NCI-H526 (cell line): ENCODE data around the gene HEATR5A.
"Not testable (repeated sequence)": the region's sequence is repeated elsewhere in the genome, so short reads cannot be mapped to it uniquely, and the experiment has no call there.

Experiments used
- DNase-seq, 2 experiments: peaks; one replicate each; lab custom pipeline; 2025; lab: John Stamatoyannopoulos, UW

The HEATR5A gene

DNA sequence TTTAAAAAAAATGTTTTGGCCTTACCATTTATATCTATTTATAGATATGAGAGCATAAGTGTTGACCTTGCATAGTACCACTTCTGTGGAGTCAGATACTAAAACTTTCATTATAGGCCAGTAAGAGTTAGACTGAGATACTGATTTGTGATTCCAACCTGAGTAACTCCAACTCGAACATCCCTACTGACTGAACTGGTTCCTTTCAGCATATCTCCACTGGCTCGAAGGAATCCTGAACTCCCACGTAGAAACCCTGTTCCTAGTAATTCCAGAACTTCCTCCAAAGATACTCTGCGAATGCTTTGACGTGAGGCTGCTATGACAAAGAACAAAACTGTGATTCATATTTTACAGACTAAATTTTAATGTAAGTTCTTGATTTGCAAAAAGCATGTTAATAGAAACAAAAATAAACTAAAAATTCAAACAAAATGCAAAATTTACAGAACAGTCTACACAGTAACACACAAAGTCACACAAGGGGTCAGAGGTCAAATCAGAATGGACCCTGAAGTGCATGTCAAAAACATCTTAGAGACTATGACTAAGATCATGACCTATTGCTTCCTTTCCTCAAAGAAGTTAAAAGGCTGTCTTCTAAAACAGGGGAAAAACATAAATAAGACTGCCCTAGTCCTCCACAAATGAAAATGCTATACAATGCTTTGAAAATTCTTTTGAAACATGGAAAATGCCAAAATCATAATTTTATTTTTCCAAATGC is 31.5 kb downstream of the HEATR5A start:
- DNase-seq, result no peak

DNA sequence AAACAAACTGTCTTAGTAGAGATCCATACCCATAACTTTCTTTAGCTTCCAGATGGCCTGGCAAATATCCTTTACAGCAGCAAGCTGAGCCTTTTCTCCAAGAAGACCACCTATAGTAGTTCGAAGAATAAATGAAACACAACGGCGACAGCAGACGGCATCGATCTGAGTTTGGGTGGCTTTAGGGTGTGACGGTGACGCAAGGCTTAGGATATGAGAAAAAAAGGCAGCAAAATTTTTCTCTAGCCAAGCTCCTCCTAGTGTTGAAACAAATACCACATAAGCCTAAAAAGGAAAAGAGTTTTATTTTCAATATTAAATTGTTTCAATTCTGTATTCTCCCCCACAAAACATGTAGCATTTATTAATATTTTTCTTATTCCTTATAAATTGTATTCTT is 33.3 kb downstream of the HEATR5A start:
- no peak for DNase-seq

DNA sequence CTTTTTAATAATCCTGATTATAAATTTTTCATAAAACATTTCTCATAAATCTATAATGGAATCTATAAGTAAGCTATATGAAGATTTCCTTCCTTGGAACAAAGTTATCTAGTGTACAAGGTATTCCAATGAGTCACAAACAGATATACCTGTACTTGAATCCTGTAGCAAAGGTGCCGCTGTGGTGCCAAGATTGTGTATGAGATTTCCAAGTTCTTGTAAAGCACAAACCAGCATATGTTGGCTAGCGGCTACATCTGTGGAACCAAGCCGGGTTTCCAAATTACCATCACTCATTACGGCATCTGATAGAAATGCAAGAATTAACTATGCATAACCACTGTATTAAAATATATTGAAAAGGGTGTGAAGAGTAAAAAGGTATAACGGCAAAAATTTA is 34.1 kb downstream of the HEATR5A start:
- DNase-seq, result no peak

DNA sequence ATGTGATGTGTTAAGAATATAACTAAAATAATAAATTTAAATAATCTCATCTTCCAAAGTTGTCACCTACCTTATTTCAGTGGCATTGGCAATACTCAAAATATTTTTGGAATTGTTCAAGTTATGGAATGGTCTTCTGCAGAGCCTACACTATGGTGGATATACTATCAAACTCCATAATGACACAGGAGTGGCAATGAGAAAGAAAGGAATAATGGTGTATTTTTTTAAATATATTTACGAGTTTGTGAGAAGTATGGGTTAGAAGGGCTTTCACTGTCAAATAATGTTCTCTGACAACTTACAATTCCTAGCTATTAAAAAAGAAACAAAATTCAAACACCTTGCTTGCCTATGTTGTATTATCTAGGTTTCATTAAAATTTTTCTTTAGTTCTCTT is 38.1 kb downstream of the HEATR5A start:
- DNase-seq, result no peak

DNA sequence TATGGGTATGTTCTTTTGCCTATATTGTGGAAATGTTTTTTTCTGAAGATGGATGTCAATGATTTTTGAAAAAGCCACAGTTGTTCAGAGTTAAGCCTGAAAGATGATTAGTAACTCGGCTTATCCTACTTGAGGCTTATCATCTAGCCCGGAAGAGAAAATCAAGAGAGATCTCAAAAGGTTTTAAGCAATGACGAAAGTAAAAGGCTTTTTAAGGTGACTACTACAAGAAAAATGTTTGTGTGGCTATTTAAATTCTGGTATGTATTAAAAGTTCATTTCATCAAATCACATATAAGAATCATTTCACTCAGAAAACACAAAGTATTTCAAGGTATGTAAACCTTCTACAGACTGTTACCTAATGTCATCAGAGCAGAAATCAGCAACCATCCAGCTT is 40.2 kb downstream of the HEATR5A start:
- no peak for DNase-seq

DNA sequence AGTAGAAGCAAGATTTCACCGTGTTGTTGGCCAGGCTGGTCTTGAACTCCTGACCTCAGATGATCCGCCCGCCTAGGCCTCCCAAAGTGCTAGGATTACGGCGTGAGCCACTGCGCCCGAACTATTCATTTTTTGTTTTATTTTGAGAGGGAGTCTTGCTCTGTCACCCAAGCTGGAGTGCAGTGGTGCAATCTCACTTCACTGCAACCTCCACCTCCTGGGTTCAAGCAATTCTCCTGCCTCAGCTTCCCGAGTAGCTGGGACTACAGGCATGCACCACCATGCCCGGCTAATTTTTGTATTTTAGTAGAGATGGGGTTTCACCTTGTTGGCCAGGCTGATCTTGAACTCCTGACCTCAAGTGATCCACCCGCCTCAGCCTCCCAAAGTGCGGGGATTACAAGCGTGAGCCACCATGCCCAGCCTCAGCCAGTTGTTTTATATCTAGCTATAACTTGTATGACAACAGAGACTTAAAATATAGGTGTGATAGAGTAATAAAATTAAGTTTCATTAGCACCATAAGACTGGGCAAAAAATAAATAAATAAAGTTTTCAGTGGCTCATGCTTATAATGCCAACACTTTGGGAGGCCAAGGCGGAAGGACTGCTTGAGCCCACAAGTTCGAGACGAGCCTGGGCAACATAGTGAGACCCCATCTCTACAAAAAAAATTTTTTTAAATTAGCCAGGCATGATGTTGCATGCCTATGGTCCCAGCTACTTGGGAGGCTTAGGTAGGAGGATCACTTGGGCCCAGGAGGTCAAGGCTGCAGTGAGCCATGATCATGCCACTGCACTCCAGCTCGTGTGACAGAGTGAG is 41.0 kb downstream of the HEATR5A start:
- not testable (repeated sequence) for DNase-seq

DNA sequence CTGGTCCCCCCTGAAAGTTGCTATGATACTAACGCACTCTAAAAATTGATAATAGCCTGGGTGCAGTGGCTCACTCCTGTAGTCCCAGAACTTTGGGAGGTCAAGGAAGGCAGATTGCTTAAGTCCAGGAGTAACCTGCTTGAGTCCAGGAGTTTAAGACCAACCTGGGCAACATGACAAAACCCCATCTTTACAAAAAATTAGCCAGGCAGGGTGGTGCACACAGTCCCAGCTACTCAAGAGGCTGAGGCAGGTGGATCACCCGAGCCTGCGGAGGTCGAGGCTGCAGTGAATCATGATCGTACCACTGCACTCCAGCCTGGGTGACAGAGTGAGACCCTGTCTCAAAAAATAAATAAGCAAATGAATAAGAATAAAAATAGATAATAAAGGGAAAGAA is 42.9 kb downstream of the HEATR5A start:
- no peak for DNase-seq

DNA sequence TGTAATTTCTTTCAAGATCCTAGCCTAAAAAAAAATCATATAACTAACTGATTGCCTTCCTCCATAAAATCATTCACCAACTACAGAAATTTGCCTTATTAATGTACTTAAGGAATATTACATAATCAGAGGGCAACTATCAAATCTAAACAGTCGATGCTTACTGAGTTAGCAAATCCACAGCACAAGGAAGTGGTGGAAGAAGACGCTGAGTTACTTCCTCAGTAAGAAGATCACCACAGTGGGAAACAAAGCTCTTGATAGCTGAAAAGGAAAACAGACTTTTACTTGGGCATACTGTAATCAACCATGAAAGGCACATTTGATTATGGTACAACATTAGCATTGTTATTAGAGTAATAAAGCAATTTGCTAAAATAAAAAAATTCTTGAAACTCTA is 48.7 kb downstream of the HEATR5A start:
- no peak for DNase-seq

DNA sequence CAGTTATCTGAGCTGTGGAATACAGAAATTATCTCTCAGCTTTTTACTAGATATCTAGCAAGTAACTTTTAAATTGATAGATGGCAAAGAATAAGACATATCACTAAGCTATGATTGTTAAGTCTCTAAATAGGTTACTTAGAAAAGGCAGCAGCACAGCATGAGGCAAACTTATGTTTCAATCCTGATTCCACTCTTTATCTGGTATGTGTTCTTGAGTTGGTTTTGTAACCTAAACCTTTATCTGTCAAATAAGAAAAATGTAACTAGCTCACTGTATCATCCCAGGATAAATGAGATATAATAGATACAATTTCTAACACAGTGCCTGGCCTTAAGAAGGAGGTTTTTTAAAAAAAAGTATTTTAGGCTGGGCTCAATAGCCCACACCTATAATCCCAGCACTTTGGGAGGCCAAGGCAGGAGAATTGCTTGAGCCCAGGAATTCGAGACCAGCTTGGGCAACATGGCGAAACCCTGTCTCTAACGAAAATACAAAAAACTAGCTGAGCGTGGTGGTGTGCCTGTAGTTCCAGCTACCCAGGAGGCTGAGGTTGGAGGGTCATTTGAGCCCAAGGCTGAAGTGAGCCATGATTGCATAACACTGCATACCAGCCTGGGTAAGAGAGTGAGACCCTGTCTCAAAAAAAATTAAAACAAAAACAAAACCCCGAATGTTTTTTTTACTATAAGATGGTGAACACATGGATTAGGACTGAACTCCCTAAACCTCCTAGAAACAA is 56.8 kb downstream of the HEATR5A start:
- no peak for DNase-seq

DNA sequence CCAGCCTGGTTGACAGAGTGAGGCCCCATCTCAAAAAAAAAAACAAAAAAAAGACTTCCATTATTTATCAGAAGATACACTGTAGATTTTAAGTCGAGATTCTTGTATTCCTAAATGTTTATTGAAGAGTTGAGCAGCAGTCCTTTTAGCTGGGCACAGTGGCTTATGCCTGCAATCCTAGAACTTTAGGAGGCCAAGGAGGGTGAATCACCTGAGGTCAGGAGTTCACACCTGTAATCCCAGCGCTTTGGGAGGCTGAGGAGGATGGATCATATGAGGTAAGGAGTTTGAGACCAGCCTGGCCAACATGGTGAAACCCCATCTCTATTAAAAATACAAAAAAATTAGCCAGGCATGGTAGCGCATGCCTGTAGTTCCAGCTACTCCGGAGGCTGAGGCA is 57.6 kb downstream of the HEATR5A start:
- no peak for DNase-seq

DNA sequence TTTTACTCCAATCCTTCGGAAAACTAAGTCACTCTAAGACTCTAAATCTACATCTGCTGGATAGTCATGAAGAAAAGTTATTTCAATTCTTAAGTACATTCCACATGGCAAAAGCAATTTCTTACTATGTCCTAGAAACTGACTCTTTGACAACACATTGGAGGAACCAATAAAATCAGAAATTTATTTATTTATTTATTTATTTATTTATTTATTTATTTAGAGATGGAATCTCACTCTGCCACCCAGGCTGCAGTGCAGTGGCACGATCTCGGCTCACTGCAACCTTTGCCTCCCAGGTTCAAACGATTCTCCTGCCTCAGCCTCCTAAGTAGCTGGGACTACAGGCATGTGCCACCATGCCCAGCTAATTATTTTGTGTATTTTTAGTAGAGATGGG is 58.6 kb downstream of the HEATR5A start:
- not testable (repeated sequence) for DNase-seq

DNA sequence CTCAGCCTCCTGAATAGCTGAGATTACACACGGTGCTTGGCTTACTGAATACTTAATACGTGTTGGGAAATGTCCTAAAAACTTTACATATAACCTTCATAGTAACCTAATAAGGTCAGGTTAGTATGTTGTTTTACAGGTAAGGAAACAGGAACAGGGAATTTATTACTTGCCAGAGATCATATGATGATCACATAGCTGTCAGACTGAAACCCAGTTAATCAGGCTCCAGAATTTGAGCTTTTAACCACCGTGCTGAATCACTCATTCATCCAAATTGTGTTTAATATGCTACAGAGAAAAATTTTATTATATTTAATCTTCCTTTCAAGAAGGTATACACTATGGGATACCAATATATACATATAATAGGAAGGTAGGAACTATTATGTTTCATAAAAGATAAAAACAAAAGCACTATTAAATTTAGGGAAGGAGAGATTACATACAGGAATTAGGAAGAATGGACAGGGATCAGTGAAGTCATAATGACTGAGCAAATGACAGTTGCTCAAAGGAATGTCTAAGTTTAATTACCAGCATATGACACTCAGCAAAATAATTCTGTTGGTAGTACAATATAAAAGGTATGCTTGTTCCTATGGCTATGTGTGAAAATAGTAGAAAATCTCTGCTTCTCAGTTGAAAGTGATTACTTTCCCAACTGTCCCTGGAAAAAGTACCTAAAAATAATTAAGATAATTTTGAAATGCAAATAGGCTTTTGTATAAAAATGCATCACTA is 59.3 kb downstream of the HEATR5A start:
- DNase-seq, result no peak

DNA sequence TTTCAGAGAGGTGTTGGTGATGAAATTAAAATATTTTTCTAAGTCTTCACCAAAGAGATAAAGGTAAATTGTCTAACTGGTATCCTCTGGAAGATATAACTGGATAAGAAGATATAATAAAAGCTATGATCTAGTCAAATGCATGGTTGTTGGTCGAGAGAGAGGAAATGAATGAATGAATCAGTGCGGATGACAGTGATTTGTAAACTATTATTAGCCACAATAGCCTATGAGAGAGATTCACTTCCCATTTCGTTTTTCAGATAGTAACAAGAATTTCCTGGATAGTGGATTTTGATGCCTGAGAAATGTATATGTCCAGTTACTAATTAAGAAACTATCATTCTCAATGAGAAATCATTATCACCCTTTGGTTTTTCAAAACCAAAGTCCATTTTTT is 63.1 kb downstream of the HEATR5A start:
- DNase-seq, result no peak

DNA sequence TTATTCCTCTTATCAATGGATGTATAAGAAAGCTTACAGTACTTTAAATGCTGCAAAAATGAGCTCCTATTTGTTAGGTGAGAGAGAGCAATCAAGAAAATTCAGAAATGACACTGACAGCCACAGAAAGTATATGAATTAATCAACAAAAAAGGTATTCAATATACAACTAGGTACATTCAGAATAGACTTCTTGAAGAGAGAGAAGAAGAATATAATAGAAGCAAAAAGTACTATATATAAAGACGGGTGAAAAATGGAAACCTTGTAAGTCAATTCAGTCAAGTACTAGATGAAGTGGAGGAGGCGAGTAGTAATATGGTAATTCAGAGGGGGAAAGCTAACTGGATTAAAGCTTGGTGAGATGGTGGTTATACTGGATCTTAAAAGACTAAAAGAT is 74.3 kb downstream of the HEATR5A start:
- no peak for DNase-seq

DNA sequence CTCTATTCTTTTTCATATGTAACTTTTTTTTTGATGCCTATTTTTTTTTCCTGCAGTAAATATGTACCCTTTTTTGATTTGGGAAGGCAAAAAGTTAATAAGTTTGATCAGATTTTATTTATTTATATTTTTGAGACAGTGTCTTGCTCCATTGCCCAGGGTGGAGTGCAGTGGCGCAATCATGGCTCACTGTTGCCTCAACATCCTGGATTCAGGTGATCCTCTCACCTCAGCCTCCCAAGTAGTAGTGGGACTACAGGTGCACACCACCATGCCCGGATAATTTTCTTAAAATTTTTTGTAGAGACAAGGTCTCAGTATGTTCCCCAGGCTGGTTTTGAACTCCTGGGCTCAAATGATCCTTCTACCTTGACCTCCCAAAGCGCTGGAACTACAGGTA is 79.1 kb downstream of the HEATR5A start:
- no peak for DNase-seq

DNA sequence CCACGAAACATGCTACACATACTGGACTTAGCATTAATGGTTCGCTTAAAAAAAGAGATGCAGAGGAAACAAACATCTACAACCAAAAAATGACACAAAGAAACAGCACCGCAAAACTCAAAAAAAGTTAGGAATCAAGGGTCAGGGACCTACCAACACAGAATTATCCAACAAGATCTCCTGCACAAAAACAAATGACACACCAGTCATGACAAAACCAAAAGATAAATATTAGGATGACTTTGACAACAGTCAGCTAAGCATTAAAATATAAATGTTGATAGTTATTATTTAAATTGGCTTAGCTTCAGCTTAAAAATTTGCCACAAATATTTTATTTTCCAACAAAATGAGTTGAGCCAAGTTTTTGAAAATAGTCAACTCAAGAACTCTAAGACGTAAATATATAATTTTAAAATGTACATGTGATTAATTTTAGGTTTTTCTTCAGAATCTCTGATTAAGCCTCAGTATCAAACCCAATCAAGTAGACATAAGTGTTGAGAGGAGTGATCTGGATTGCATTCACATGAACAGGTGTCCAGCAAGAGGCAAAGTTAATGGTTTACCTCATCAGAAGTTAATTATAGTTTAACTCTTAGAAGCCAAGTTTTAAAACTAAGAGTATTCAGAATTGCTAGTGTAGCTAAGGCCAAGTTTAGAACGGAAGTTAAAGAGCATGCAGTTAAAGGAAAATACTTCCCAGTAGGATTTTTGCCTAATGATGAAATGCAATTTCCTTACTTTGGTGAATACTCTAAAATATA is 79.9 kb downstream of the HEATR5A start:
- no peak for DNase-seq

DNA sequence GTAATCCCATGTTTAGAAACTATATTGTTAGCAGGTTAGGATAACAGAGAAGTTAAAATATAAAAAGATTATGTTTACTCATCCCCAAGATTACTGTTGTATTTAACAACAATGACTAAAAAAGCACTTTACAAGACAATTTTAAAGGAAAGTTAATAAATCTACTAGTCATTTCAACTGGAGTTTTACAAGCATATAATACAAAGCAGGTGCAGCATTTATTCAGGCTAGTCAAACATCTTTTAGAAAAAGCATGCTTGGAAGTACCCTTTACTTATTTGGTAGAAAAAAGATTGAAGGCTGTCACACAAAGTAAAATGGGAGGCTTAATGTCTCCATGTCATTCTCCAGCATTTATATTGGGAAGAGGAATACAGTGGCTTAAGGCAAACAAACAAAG is 80.6 kb downstream of the HEATR5A start:
- no peak for DNase-seq

DNA sequence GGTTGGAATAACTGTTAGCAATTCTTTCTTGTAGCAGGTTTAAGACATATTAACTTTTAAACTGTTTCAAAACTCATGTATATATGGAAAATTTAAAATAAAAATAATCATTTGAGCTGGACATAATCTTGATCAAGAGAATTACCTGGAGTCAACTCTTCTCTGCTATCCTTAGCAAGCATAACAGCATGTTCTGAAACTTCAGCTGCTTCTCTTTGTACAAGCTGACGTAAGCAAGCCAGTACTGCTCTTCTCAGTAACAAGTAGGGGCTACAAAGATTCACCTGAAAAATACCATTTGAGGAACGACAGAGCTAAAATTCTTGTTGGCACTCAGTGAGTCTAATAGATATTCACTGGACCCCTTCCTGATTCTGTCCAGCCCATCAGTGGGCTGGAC is 83.0 kb downstream of the HEATR5A start:
- DNase-seq, result no peak

DNA sequence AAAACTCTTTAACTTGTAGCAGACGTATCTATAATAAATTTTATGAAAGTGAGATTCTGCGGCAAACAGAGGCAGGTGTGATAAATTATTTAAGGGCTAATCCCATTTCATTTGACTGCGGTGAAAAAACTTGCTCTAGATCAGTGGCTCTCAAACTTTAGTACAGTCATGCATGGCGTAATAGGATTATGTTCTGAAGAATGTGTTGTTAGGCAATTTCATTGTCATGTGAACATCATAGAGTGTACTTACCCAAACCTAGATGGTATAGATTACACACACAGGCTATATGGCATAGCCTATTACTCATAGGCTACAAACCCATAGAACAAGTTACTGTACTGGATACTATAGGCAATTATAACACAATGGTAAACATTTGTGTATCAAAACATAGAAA is 83.7 kb downstream of the HEATR5A start:
- no peak for DNase-seq

DNA sequence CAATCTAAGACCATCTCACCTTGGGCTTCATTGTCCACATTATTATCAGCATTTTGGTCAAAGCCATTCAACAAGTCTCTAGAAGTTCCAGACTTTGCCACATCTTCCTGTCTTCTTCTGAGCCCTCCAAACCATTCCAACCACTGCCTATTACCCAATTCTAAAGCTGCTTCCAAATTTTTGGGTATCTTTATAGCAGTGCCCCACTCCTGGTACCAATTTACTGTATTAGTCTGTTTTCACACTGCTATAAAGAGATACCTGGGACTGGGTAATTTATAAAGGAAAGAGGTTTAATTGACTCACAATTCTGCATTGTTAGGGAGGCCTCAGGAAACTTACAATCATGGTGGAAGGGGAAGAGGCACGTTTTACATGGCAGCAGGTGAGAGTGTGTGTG is 89.0 kb downstream of the HEATR5A start:
- not testable (repeated sequence) for DNase-seq

DNA sequence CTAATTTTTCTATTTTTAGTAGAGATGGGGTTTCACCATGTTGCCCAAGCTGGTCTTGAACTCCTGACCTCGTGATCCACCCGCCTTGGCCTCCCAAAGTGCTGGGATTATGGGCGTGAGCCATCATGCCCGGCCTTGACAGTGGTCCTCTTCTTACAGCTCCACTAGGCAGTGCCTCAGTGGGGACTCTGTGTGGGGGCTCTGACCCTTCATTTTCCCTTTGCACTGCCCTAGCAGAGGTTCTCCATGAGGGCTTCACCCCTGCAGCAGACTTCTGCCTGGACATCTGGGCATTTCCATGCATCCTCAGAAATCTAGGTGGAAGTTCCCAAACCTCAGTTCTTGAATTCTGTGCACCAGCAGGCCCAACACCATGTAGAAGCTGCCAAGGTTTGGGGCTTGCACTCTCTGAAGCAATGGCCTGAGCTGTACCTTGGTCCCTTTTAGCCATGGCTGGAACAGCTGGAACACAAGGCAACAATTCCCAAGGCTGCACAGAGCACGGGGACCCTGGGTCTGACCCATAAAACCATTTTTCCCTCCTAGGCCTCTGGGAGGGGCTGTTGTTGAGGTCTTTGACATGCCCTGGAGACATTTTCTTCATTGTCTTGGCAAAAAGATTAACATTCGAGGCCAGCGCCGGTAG is 90.4 kb downstream of the HEATR5A start:
- DNase-seq, result not testable (repeated sequence)
